ENCODE measurements around the gene FRMD1.

FRMD1 gene

GRCh38 chr6:168092541-168092940 is 13.5 kb upstream of the FRMD1 start:
- TF ChIP-seq CTCF (IDR thresholded peaks at IDR 0.05; ENCODE audit: extremely low read depth, missing control alignments), result no peak
- no peak for DNase-seq (ENCODE audit: low spot score)

GRCh38 chr6:168091381-168092264 is 12.6 kb upstream of the FRMD1 start:
- no peak for TF ChIP-seq CTCF (IDR thresholded peaks at IDR 0.05; ENCODE audit: extremely low read depth, missing control alignments)
- DNase-seq (ENCODE audit: low spot score), result no peak

GRCh38 chr6:168090706-168091105 is 11.7 kb upstream of the FRMD1 start:
- no peak for DNase-seq (ENCODE audit: low spot score)
- TF ChIP-seq CTCF (IDR thresholded peaks at IDR 0.05; ENCODE audit: extremely low read depth, missing control alignments), result no peak

GRCh38 chr6:168090064-168090690 is 11.2 kb upstream of the FRMD1 start:
- no peak for DNase-seq (ENCODE audit: low spot score)
- no peak for TF ChIP-seq CTCF (IDR thresholded peaks at IDR 0.05; ENCODE audit: extremely low read depth, missing control alignments)

GRCh38 chr6:168089186-168090063 is 10.4 kb upstream of the FRMD1 start:
- DNase-seq (ENCODE audit: low spot score), result no peak
- TF ChIP-seq CTCF (IDR thresholded peaks at IDR 0.05; ENCODE audit: extremely low read depth, missing control alignments), result no peak

GRCh38 chr6:168088161-168089053 is 9.4 kb upstream of the FRMD1 start:
- no peak for TF ChIP-seq CTCF (IDR thresholded peaks at IDR 0.05; ENCODE audit: extremely low read depth, missing control alignments)
- DNase-seq (ENCODE audit: low spot score), result no peak
